NCI-H1694 treated with DMSO at 0.1 percent for 48 hours (cell line): ENCODE measurements around the gene CCDC142.

Experiments
- DNase-seq: peaks from one replicate; lab custom pipeline; 2025; lab: John Stamatoyannopoulos, UW

CCDC142 gene, protein sequence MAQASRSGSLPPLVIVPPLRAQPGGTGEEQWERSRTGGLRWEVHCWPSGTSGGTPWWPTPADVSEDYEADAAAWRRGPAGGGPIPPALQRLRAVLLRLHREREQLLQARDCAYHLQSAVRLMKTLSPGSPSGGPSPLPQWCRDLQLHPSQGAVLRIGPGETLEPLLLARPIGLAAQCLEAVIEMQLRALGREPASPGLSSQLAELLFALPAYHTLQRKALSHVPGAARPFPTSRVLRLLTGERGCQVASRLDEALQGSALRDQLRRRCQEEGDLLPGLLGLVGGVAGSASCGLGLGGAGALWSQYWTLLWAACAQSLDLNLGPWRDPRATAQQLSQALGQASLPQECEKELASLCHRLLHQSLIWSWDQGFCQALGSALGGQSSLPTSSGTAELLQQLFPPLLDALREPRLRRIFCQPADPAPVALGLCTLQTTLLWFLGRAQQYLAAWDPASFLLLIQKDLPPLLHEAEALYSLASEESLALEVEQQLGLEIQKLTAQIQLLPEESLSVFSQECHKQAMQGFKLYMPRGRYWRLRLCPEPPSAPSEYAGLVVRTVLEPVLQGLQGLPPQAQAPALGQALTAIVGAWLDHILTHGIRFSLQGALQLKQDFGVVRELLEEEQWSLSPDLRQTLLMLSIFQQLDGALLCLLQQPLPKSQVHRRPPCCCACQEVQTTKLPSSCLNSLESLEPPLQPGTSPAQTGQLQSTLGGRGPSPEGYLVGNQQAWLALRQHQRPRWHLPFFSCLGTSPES

DNA sequence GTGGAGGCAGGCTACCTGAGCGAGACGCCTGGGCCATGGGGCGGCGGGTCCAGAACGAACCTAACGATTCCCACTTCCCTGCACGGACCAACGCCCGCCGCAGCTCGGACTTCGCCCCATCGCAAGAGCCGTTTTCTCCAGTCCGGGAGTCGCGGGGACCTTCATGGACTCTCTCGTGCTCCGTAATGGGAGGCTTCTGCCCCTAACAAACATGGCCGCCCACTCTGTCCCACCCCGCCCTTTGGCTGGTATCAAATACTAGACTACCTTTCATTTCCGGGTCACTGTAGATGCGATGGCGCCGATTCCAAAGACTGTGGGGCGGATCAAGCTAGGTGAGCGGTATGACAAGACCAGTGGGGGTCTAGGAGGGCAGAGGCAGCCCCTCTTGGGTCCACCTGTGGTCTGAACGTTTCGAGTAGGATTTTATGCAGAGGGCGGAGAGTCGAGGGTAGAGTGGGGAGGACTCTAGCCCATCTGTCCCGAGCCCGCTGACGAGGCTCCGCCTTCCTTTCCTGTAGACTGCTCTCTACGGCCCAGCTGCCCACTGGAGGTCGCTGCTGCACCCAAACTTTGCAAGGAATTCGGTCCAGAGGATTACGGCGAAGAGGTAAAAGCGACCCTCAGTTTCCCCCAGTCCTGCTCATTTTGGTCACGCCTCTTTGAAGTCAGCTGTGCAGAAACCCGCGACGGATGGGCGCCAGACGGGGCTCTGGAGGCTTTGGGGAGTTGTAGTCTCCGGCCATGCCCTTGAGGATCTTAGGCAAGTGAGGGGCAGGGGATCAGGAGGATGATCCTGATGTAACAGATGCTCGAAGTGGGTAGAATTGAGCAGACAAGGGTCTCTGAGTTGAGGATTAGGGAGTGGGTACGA lies at the start of gene CCDC142, which contains the start of gene TTC31:
Gene CCDC142 (minus strand): TSS at position 198 of the 874 bp plus-strand sequence. CDS start 161 bp downstream, at position 37.
Gene TTC31 (plus strand): TSS at position 281 of the 874 bp plus-strand sequence. CDS start 15 bp downstream, at position 296.
- peak; percentile 98 for DNase-seq

DNA sequence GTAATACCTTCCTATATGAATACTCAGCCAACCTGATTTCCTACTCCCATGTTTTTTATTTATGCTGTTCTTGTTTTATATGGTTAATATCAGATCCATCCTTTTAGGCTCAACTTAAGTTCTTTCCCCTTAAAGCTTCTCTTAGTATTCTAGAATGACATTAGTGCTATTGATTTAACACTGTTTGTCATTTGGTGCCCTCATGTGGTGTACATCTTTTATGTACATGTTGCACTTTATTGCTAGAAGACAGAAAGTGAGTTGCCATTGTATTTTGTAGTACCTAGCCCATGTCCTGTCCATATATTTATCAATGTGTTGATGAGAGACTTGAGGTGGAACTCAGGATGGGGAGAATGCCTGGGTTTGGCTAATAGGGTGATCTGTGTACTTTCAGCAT lies 49.4 kb upstream of the CCDC142 start:
- DNase-seq: peak; percentile 57

DNA sequence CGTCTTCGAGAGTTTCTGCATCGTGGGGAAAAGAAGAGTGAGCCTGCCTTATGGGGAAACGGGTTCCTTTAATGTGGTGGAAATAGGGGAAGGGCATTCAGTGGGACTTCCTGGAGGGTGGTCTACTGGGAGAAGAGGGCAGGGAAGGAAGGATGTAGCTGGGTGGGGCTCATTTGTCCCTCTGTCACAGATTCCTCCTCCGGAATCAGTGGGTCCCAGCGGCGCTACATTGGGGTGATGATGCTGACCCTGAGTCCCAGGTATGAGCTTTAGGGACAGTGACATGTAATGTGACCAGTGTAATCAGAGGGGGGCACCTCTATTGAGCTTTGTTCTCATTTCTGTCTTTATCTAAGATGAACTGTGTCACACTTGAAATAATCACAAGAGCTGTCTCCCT lies 48.9 kb upstream of the CCDC142 start:
- DNase-seq: no peak

DNA sequence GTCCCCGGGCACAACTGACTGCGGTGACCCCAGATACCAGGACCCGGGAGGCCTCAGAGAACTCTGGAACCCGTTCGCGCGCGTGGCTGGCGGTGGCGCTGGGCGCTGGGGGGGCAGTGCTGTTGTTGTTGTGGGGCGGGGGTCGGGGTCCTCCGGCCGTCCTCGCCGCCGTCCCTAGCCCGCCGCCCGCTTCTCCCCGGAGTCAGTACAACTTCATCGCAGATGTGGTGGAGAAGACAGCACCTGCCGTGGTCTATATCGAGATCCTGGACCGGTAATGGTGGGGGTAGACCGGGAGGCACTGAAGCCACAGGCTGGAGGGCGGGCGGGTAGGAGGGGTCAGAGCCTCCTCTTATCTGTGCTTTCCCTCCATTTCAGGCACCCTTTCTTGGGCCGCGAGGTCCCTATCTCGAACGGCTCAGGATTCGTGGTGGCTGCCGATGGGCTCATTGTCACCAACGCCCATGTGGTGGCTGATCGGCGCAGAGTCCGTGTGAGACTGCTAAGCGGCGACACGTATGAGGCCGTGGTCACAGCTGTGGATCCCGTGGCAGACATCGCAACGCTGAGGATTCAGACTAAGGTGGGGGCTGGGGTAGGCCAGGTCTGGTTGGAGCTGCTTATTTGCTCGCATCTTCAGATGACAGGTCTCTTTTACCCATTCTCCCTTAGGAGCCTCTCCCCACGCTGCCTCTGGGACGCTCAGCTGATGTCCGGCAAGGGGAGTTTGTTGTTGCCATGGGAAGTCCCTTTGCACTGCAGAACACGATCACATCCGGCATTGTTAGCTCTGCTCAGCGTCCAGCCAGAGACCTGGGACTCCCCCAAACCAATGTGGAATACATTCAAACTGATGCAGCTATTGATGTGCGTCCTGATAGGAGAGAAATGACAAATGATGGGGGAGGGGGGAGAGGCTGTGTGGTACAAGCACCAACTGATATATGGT lies 47.7 kb upstream of the CCDC142 start:
- no peak for DNase-seq

DNA sequence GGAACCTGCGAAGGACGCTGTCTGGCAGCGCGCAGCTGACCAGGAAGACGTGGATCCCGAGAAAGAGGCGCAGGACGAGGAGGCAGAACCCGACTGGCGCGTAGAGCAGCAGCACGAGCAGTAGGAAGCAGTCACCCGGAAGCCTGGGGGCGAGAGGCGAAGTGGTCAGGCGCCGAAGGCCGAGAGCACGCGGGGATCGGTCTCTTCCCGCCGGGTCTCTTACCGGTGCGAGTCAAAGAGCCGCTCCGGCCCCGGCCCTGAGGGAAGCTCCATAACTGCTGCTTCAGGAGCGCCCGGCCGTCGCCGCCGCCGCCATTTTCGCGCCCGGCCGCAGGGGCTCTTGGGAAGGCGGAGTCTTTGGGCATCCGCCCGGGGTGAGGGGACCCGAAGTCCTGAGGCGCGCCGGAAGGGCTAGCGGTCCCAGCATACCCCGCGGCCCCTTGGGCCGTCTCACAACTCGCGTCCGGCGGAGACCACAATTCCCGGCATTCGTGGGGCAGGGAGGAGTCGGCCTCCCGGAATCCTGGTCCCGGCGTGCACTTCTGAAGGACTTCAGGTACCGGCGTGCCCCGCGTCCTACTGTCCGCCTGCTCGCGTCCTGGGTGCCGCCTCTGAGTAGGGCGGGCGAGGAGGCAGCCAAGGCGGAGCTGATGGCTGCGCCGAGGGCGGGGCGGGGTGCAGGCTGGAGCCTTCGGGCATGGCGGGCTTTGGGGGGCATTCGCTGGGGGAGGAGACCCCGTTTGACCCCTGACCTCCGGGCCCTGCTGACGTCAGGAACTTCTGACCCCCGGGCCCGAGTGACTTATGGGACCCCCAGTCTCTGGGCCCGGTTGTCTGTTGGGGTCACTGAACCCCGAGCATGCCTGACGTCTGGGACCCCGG lies 46.8 kb upstream of the CCDC142 start, which contains the start of the genes AUP1 and HTRA2:
Gene AUP1 (minus strand): TSS at position 350 of the 882 bp plus-strand sequence. CDS start 77 bp downstream, at position 273.
Gene HTRA2 (plus strand): TSS at position 577 of the 882 bp plus-strand sequence. CDS start 74 bp downstream, at position 651.
- peak; percentile 96 for DNase-seq

DNA sequence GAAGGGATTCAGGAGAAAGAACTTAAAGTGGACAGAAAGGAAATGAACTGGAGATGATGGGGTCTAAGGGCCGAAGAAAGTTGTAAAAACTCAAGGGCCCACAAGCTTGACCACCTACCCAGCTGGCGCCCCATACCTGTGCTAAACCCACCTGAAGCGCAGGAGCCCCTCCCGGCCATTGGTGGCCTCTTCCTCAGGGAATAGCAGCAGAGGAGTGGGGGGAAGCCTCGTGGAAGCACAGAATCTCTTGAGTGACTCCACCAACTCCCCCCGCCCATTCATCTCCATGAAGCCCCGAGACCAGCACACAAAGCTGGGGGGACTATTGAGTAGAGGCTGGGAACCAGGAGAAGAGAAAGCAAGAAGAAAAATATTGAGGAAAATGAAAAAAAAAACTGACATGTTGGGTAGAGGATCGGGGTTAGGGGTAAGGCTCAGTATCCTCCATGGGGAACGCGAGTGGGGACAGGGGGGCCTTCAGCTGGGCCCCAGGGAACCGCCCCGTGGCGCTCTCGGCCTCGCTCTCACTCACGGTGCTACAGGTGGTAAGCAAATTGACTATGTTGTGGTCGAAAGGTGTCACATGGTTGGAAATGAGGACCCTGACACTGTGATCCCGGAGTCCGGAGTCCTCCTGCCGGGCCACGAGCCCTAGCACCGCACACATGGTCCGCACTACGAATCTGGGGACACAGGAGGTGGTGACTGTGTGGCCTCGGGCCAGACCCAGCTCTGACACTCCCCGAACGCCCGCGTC lies 46.0 kb upstream of the CCDC142 start:
- DNase-seq: no peak

DNA sequence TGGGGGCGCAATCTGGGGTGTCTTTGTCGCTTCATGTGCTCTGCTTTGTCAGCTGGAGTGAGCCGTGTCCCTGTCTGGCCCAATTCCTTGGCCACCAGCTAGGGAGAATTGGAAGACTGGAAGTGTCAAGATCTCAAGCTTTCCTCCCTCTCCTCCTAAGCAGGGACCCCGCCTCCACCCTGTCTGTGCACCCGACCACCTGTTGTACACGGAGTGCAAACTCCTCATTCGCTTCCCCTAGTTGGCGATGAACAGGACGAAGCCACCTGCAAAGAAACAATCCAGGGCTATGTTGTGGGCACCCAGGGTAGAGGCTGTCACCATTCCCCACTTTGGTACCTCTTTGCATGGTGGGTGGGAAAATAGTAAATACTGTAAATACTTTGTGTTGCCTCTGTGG lies 44.9 kb upstream of the CCDC142 start:
- no peak for DNase-seq

DNA sequence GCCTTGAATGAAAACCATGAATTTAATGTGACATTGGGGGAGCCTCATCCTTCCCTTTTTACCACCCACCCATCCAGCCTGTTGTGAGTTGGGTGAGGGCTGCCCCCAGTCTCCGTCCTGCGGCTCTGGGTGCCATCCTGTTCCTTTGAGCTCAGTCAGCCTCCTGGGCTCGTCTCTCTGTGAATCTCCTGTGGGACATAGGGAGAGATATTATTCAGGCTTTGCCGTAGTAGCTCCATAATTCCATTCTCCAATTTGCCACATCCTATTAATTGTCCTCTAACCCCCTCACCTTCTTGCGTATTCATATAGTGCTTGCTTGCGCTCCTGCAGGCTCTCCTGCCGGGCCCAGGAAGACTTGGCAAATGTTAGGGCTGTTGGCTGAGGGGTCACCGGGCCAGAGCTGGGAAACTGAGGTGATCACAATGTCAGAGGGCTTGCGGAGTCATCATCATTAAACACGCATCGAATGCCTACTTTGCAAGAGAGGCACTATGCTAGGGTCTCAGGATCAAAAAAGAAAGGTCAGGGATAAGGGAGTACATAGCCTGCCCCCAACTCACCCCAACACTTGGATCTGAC lies 43.9 kb upstream of the CCDC142 start:
- no peak for DNase-seq

DNA sequence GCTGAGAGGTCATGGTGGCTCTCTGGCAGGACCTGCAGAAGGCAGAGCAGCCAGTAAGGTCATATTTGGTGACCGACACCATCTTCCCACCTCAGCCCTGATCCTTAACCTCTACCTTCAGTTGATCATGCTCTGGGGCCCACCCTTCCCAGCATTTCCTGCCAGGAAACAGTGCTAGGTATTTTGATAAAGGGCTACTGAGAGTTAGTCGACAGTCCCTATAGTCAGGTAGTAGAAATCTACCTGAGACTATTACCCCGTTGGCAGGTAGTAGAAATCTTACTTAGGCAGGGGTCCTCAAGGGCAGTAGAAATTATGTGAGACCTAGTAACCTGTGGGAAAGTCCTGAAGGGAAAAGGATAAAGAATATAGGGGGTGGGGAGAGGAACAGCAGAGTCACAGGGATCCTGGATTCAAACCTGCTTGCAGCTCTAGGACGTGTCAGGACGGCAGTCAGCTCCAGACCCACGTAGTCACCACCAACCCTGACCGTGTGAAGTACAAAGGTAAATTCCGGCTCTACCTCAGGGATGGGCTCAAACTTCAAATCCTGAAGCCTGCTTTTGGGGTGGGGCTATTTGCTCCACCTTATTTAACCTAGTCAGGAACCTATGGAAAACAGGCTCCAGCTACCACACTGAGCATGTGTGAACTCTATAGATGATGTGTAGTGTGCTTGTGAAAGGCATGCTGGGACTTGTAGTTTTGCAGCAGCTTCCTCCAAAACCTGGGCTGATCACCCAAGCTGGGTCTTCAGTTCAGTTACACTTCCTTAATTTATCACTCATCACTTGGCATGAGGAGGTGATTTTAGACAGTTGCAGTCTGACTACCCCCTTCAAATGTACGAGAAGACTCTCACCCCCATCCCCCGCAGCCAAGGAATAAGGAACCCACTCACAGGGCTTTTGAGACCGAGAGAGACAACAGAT lies 43.2 kb upstream of the CCDC142 start, which contains the start of gene DQX1:
Gene DQX1 (minus strand): TSS at position 515 of the 932 bp plus-strand sequence. CDS start 502 bp downstream, at position 13.
- peak; percentile 15 for DNase-seq

DNA sequence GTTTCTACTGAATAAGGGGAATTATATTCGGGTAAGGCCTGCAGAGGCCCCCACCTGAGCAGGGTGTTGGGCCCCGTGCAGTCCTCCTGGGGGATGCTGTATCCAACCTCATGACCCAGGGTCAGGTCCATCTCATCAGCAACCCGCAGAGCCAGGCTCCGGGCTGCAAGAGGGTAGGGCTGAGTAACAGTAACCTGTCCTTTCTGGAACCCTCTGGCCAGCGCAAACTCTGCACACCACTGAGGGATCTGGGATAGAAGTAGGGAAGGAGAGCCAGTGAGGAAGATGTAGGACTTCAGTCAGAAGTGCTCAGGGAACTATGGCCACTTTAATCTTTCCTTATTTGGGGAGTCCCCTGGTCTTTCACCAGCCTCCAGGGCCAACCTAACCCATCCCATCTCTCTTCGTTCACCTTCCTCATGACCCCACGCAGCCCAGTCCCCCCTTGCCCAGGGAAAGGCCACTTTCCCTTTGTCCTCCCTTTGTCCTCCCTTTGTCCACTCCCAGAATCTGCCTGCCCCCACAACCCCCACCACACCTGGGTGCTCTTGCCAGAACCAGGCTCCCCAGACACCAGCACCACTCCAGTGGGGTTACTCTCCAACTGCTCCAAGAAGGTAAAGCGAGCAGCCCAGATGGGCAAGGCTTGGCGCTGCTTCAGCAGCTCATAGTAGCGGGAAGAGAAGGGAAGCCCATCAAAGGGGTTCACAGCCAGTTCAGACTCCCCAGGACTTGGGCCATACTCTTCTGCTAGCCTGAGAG lies 42.3 kb upstream of the CCDC142 start:
- no peak for DNase-seq

DNA sequence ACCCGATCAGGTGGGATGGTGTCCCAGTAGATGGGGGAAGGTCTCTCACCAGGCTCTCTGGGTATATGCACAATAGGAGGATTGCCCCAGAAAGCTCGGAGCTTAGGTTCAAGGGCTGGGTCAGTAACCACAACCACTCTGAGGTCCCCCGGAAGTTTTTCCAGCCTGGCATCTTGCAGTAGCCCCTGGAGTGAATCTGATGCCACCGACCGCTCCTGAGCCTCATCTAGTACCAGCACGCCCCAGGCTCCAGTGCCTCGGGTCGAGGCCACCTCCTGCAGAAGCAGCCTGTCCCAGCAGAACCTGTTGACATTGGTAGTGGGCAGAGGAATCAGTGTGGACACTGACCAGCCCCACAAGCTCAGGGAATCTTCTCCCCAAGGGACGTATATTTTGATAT lies 41.2 kb upstream of the CCDC142 start:
- no peak for DNase-seq

DNA sequence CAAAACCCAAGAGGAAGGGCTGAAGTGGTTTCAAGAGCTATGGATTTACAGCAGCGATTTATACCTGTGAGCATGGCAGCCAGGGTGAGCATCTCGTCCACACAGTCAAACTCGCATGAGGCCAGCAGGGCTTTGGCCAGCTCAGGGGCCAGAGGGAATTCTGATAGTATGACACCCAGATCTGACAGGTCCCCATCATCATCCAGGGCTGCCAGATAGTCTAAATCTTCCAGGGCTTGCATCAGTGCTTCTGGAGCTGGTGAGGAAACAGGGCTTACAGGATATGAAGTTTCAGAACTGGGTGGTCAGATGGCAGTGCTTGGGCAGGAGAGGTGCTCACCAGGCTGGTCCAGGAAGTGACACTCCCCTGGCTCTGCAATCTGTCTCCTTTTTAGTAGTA lies 39.7 kb upstream of the CCDC142 start:
- DNase-seq: no peak

DNA sequence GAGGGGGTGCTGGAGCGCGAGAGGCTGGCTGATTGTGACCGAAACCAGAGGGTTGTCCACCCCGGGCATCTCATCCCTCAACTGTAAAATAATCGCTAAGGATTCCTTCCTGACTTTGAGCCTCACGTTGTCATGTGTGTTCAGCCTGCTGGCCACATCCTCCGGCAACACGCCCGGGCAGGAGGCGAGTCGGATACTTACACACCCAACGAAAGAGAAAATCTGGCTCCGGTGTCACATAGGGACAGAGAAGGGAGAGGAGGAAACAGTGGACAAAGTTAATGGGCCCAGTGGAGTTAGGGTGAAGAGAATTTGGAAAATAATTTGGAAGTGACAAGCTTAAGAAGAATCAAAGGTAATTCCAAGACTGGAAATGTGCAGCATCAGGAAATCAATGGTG lies 33.9 kb upstream of the CCDC142 start:
- no peak for DNase-seq

DNA sequence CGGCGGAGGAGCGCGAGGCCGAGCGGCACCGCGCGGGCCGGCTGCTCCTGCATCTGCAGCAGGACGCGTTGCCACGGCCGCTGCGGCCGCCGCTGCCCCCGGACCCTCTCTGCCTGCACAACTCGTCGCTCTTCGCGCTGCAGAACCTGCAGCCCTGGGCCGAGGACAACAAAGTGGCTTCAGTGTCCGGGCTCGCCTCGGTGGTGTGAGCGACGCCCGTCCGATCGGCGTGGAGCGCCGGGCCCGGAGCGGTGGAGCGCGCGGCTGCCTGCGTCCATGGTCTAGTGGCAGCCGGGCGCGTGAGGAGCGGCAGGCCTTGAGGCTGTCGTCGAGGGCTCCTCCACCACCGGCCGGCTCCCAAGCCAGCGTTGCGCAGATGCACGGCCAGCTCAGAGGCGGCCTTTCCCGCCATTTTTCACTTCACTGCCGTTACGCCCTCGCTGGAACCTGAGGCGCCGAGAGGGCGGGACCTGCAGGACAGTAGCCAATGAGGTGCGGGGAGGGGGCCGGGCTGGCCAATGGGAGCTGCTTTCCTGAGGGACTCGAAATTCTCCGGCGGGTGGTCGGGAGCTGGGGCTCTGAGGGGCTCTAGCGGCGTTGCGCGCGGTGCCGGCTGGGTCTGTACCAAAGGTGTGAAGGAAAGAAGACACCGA lies 33.3 kb upstream of the CCDC142 start:
- no peak for DNase-seq

DNA sequence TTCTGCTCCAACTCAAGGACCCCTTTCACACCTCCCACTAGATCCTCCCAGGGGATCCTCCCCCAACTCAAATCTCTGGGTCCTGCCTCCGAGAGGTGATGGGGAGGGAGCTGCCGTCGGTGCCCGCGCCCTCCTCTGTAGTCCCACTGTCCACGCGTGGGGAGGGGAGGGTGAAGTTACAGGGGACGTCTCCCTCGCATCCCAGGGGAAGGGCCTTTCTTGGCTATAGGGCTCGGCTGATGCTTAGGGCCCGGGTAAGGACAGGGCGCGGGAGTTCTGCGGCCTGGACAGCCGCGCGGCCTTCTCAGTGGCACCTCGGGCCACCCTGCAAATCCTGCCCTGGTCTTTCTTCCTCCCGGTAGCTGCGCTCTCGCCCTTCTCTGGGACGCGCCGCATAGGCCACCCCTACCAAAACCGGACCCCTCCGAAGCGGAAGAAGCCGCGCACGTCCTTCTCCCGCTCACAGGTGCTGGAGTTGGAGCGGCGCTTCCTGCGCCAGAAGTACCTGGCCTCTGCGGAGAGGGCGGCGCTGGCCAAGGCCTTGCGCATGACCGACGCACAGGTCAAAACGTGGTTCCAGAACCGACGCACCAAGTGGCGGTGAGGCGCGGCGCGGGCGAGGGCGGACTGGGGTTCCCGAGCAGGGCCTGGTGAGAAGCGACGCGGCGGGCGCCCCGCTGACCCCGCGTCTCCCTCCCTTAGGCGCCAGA lies 32.6 kb upstream of the CCDC142 start:
- DNase-seq: no peak
